Measurements from ENCODE around the gene RALB.

DNA sequence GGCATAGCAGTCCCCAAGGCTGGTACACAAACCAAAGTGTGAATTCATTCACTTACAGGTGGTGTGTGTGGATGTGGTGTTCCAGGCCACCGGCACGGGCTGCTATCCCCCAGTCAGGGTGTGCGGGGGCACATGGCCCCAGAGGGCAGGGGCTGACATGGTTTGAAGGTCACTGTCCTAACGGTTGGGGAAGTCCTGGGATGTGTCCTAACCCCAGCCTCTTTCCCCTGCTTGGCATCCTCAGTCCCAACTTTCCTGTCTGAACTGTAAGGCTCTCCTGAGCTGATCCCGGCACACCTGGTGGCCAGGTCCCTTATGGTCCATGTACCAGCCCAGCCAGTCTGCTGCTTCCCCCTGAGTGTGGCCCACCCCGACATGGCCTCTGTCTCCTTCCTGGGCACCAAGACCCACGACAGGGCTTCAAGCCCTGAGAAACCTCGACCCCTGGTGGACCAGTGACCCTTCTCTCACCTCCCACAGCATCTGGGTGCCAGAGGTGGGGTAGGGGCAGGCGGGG lies 27.0 kb upstream of the RALB start:
- TF ChIP-seq CTCF (IDR thresholded peaks at IDR 0.05; ENCODE audit: control extremely low read depth in 1 of 3, insufficient read depth in 1 of 3, low read depth in 1 of 3, low read length in 3 of 3) (no peak), KDM1A (IDR thresholded peaks at IDR 0.05; ENCODE audit: borderline replicate concordance, low read length) (no peak), SUZ12 (IDR thresholded peaks at IDR 0.05; ENCODE audit: low read length) (no peak)
